Measurements from ENCODE around the gene CCDC88C.

DNA sequence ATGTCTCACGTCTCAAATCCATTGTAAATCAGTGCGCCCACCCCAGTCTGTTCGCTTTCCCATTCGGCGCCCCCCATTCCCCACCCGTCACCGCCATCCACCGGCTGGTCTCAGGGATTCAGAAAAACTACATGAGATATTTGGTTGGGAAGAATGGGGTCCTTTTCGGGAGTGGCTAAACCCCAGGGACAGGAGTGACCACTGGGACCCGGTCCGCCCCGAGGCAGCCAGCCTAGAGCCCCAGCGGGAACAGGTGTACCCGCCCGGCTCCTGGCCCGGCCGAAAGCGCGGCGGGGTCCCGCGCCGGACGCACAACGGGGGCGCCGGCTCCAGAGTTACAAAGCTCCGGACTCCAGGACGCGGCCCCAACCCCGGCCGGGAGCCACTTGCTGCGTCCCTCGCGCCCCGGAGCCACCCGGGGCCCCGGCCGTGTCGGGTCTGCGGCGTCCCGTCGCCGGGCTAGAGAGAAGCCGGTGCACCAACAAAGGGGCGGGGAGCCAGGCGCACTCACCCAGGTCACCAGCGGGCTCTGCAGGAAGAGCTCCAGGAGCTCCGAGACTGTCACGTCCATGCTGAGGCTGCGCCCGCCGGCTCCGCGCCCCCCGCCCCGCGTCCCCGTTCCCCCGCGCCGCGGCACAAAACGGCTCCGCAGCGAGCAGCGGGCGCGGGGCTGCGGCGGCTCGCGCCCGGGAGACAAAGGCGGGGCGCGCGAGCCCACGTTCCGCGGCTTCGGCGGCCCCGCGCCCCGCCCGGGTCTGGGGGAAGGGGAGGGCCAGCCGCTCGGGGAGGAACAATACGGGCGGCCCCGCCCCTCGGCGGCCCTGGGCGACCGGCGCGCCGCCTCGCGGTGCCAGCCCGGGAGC is at the start of gene CCDC88C:
- TF ChIP-seq POLR2A (IDR thresholded peaks at IDR 0.05; ENCODE audit: low read length) (no peak), GATA1 (IDR thresholded peaks at IDR 0.05; ENCODE audit: low read depth, low read length) (no peak)
